ENCODE data around the gene ZNF777. TPM values are rescaled to one million over a fixed set of nuclear protein-coding genes. Genes with fewer than 3 reads are reported as not detected.
A peak's percentile ranks its signal among the peaks of the same experiment; 100 is the strongest.

Gene ZNF777
- total and polyA plus RNA-seq, 2 donors from 2014 or later, result 8.2 to 12.9 TPM

DNA sequence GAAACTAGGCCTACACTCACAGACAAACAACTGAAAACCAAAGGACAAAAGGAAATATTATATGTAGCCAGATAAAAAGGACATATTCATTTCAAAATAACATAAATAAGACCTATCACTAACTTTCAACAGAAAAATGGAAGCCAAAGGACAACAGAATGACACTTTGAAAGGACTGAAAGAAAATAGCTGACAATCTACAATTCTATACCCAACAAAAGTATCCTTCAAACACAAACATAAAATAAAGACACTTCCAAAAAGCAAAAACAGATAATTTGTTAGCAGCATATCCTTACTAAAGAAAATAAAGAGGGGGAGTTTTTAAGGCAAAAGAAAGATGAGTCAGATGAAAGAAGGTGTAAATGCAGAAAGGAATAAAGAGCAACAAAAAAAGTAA, 44.7 kb upstream of the ZNF777 start:
- no peak for FAIRE-seq

DNA sequence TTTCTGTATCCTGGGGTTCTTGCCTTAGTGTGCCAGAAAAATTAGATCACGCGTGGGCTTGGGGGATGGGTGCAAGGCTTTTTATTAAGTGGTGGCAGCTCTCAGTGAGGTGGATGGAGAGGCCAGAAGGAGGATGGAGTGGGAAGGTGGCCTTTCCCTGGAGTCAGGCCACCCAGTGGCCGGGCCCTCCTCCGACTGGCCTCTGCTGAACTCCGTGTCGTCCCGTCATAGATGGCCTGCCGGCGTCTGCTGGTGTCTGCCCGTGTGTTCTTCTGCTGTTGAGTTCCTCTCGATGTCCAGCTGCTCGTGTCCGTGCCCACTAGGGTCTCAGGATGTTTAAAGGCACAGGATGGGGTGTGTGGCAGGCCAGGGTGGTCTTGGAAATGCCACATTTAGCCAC, 40.8 kb upstream of the ZNF777 start:
- TF ChIP-seq, protein P1, sequence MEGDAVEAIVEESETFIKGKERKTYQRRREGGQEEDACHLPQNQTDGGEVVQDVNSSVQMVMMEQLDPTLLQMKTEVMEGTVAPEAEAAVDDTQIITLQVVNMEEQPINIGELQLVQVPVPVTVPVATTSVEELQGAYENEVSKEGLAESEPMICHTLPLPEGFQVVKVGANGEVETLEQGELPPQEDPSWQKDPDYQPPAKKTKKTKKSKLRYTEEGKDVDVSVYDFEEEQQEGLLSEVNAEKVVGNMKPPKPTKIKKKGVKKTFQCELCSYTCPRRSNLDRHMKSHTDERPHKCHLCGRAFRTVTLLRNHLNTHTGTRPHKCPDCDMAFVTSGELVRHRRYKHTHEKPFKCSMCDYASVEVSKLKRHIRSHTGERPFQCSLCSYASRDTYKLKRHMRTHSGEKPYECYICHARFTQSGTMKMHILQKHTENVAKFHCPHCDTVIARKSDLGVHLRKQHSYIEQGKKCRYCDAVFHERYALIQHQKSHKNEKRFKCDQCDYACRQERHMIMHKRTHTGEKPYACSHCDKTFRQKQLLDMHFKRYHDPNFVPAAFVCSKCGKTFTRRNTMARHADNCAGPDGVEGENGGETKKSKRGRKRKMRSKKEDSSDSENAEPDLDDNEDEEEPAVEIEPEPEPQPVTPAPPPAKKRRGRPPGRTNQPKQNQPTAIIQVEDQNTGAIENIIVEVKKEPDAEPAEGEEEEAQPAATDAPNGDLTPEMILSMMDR (IDR thresholded peaks at IDR 0.05; ENCODE audit: borderline replicate concordance, extremely low read depth, insufficient read depth), result no peak
- no peak for DNase-seq
- no peak overlapping the region for H3K27ac ChIP-seq (ENCODE audit: low read depth in 2 of 2, low read length in 2 of 2)
- no peaks in the 10 kb centered on the region for H3K27me3 ChIP-seq (ENCODE audit: control insufficient read depth, insufficient read depth, low read length)
- FAIRE-seq, result no peak
- intact Hi-C loops (cut with DNase I), result no loop called here
- peaks cover 0 to 6% (median 0%) of the 10 kb centered on the region in 3 donors for H3K4me1 ChIP-seq (ENCODE audit: control insufficient read depth in 2 of 3, insufficient read depth in 2 of 3, low read depth in 1 of 3, low read length in 3 of 3)
- H3K9me3 ChIP-seq (ENCODE audit: control insufficient read depth in 2 of 3, insufficient read depth in 1 of 3, low read length in 3 of 3), result peaks cover 0 to 4% (median 0%) of the 10 kb centered on the region in 3 donors
- H3K9ac ChIP-seq (ENCODE audit: low read length in 3 of 3), result no peak overlapping the region
- no peak overlapping the region for H3K4me3 ChIP-seq (ENCODE audit: low read length in 3 of 3)
- H3K36me3 ChIP-seq (ENCODE audit: control insufficient read depth in 2 of 3, insufficient read depth in 3 of 3, low read length in 3 of 3), result no peaks in the 10 kb centered on the region

More for the DNA sequence above, 44.7 kb upstream of the ZNF777 start:
- H3K9me3 ChIP-seq (ENCODE audit: control insufficient read depth in 2 of 3, insufficient read depth in 1 of 3, low read length in 3 of 3), result peaks cover 0 to 18% (median 5%) of the 10 kb centered on the region in 3 donors
- no peaks in the 10 kb centered on the region for H3K4me1 ChIP-seq (ENCODE audit: control insufficient read depth in 2 of 3, insufficient read depth in 2 of 3, low read depth in 1 of 3, low read length in 3 of 3)
- intact Hi-C loops (cut with DNase I), result no loop called here
- TF ChIP-seq, protein P1 (IDR thresholded peaks at IDR 0.05; ENCODE audit: borderline replicate concordance, extremely low read depth, insufficient read depth), result no peak
- H3K36me3 ChIP-seq (ENCODE audit: control insufficient read depth in 2 of 3, insufficient read depth in 3 of 3, low read length in 3 of 3), result no peaks in the 10 kb centered on the region
- H3K27me3 ChIP-seq (ENCODE audit: control insufficient read depth, insufficient read depth, low read length), result no peaks in the 10 kb centered on the region
- H3K27ac ChIP-seq (ENCODE audit: low read depth in 2 of 2, low read length in 2 of 2), result no peak overlapping the region
- DNase-seq, result no peak
- H3K4me3 ChIP-seq (ENCODE audit: low read length in 3 of 3), result no peak overlapping the region
- H3K9ac ChIP-seq (ENCODE audit: low read length in 3 of 3), result no peak overlapping the region

- Histone ChIP-seq H3K36me3 (ENCODE audit: control insufficient read depth in 2 of 3, insufficient read depth in 3 of 3, low read length in 3 of 3) (no peaks in the 10 kb centered on the region), H3K9ac (ENCODE audit: low read length in 3 of 3) (no peak overlapping the region), H3K27ac (ENCODE audit: low read depth in 2 of 2, low read length in 2 of 2) (no peak overlapping the region), H3K4me1 (ENCODE audit: control insufficient read depth in 2 of 3, insufficient read depth in 2 of 3, low read depth in 1 of 3, low read length in 3 of 3) (peaks cover 0 to 6% (median 3%) of the 10 kb centered on the region in 3 donors), H3K9me3 (ENCODE audit: control insufficient read depth in 2 of 3, insufficient read depth in 1 of 3, low read length in 3 of 3) (no peaks in the 10 kb centered on the region), H3K4me3 (ENCODE audit: low read length in 3 of 3) (no peak overlapping the region), H3K27me3 (ENCODE audit: control insufficient read depth, insufficient read depth, low read length) (no peaks in the 10 kb centered on the region)
- TF ChIP-seq, protein P1 (IDR thresholded peaks at IDR 0.05; ENCODE audit: borderline replicate concordance, extremely low read depth, insufficient read depth), result no peak
- DNase-seq (peak in 1 of 5 donors; percentile 56), FAIRE-seq (no peak)
- intact Hi-C loops (cut with DNase I), result no loop called here
These were observed 40.0 kb upstream of the ZNF777 start for GRCh38 chr7:149500910-149501309.

DNA sequence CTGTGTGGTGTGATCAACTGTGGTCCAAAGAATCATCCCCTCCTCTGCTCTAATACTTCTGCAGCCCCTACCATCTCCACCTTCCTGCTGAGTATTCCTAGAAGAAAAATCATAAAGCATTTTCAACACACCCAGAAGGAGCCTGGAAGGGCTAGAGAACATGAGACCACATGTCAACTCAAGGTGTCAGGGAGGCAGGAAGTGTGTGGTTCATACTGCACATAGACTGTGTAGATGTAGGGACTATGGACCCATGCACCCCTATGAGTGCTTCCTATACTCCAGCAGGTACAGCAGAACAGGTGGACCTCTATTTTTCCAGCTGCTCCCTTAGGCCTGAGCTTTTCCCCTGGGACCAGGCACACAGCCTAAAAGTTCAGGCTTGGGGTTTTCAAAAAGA, 39.3 kb upstream of the ZNF777 start:
- FAIRE-seq, result no peak

More for the DNA sequence above, 39.3 kb upstream of the ZNF777 start:
- no peak overlapping the region for H3K9ac ChIP-seq (ENCODE audit: low read length in 3 of 3)
- H3K4me3 ChIP-seq (ENCODE audit: low read length in 3 of 3), result no peak overlapping the region
- intact Hi-C loops (cut with DNase I), result no loop called here
- no peaks in the 10 kb centered on the region for H3K9me3 ChIP-seq (ENCODE audit: control insufficient read depth in 2 of 3, insufficient read depth in 1 of 3, low read length in 3 of 3)
- no peaks in the 10 kb centered on the region for H3K27me3 ChIP-seq (ENCODE audit: control insufficient read depth, insufficient read depth, low read length)
- H3K27ac ChIP-seq (ENCODE audit: low read depth in 2 of 2, low read length in 2 of 2), result no peak overlapping the region
- H3K4me1 ChIP-seq (ENCODE audit: control insufficient read depth in 2 of 3, insufficient read depth in 2 of 3, low read depth in 1 of 3, low read length in 3 of 3), result peaks cover 0 to 10% (median 8%) of the 10 kb centered on the region in 3 donors
- no peak for DNase-seq
- TF ChIP-seq, protein P1 (IDR thresholded peaks at IDR 0.05; ENCODE audit: borderline replicate concordance, extremely low read depth, insufficient read depth), result no peak
- no peaks in the 10 kb centered on the region for H3K36me3 ChIP-seq (ENCODE audit: control insufficient read depth in 2 of 3, insufficient read depth in 3 of 3, low read length in 3 of 3)

All from kidney (tissue), 14 donors.